Measurements from ENCODE around the gene GLB1L2. TPM values are rescaled to one million over a fixed set of nuclear protein-coding genes. Genes with fewer than 3 reads are reported as not detected.

The GLB1L2 gene
- total RNA-seq, 6 donors from 2014 or later, result 3.1 to 11.6 (median 6.0) TPM

GRCh38 chr11:134384406-134384805 lies 52.6 kb downstream of the GLB1L2 start:
- Histone ChIP-seq H3K27ac (no peak overlapping the region), H3K27me3 (no peaks in the 10 kb centered on the region), H3K4me1 (no peaks in the 10 kb centered on the region), H3K36me3 (no peaks in the 10 kb centered on the region), H3K4me3 (no peak overlapping the region), H3K9me3 (no peaks in the 10 kb centered on the region)
- TF ChIP-seq EP300 (IDR thresholded peaks at IDR 0.05) (no peak), POLR2A (IDR thresholded peaks at IDR 0.05) (no peak), CTCF (IDR thresholded peaks at IDR 0.05) (no peak), POLR2AphosphoS5 (IDR thresholded peaks at IDR 0.05) (no peak)
- WGBS, 2 donors, result 66 to 83% methylated on average over 7 to 8 of the region's 14 CpGs
- ATAC-seq (ENCODE audit: low FRiP score in 2 of 2) (no peak), DNase-seq (no peak)

GRCh38 chr11:134385171-134385570 lies 53.4 kb downstream of the GLB1L2 start:
- Histone ChIP-seq H3K4me1 (no peaks in the 10 kb centered on the region), H3K4me3 (no peak overlapping the region), H3K27ac (no peak overlapping the region), H3K36me3 (no peaks in the 10 kb centered on the region), H3K9me3 (no peaks in the 10 kb centered on the region), H3K27me3 (no peaks in the 10 kb centered on the region)
- TF ChIP-seq POLR2AphosphoS5 (IDR thresholded peaks at IDR 0.05) (no peak), EP300 (IDR thresholded peaks at IDR 0.05) (no peak), POLR2A (IDR thresholded peaks at IDR 0.05) (no peak), CTCF (IDR thresholded peaks at IDR 0.05) (no peak)
- 84 to 86% methylated on average over 15 of the region's 15 CpGs for WGBS, 2 donors
- ATAC-seq (ENCODE audit: low FRiP score in 2 of 2), result no peak
- DNase-seq, result no peak

GRCh38 chr11:134385774-134386565 lies 54.2 kb downstream of the GLB1L2 start:
- no peak for ATAC-seq (ENCODE audit: low FRiP score in 2 of 2)
- H3K4me3 ChIP-seq, result no peak overlapping the region
- no peaks in the 10 kb centered on the region for H3K36me3 ChIP-seq
- no peaks in the 10 kb centered on the region for H3K27me3 ChIP-seq
- H3K4me1 ChIP-seq, result no peaks in the 10 kb centered on the region
- WGBS, 2 donors, result 44 to 48% methylated on average over 19 to 20 of the region's 20 CpGs
- TF ChIP-seq CTCF (IDR thresholded peaks at IDR 0.05) (no peak), POLR2AphosphoS5 (IDR thresholded peaks at IDR 0.05) (no peak)
- no peak overlapping the region for H3K27ac ChIP-seq
- no peaks in the 10 kb centered on the region for H3K9me3 ChIP-seq
- no peak for DNase-seq

- no peaks in the 10 kb centered on the region for H3K9me3 ChIP-seq
- H3K27ac ChIP-seq, result no peak overlapping the region
- WGBS, 2 donors, result 55 to 66% methylated on average over 6 of the region's 6 CpGs
- no peaks in the 10 kb centered on the region for H3K27me3 ChIP-seq
- DNase-seq (no peak), ATAC-seq (ENCODE audit: low FRiP score in 2 of 2) (no peak)
- H3K36me3 ChIP-seq, result no peaks in the 10 kb centered on the region
- H3K4me3 ChIP-seq, result no peak overlapping the region
- H3K4me1 ChIP-seq, result no peaks in the 10 kb centered on the region
- TF ChIP-seq POLR2A (IDR thresholded peaks at IDR 0.05) (no peak), EP300 (IDR thresholded peaks at IDR 0.05) (no peak), CTCF (IDR thresholded peaks at IDR 0.05) (no peak), POLR2AphosphoS5 (IDR thresholded peaks at IDR 0.05) (no peak)
Measured at GRCh38 chr11:134386945-134387344, 55.2 kb downstream of the GLB1L2 start.

GRCh38 chr11:134387501-134387900 lies 55.7 kb downstream of the GLB1L2 start:
- DNase-seq (no peak), ATAC-seq (ENCODE audit: low FRiP score in 2 of 2) (no peak)
- 89 to 90% methylated on average over 8 to 21 of the region's 21 CpGs for WGBS, 2 donors
- TF ChIP-seq POLR2AphosphoS5 (IDR thresholded peaks at IDR 0.05) (no peak), EP300 (IDR thresholded peaks at IDR 0.05) (no peak), CTCF (IDR thresholded peaks at IDR 0.05) (no peak), POLR2A (IDR thresholded peaks at IDR 0.05) (no peak)
- Histone ChIP-seq H3K27me3 (no peaks in the 10 kb centered on the region), H3K27ac (no peak overlapping the region), H3K36me3 (no peaks in the 10 kb centered on the region), H3K9me3 (no peaks in the 10 kb centered on the region), H3K4me3 (no peak overlapping the region), H3K4me1 (no peaks in the 10 kb centered on the region)

Data from upper lobe of left lung (tissue), 6 donors.